Measurements from ENCODE around the gene PTPRZ1.

- TF ChIP-seq TAF1 (IDR thresholded peaks at IDR 0.05; ENCODE audit: borderline replicate concordance, low read depth, low read length): no peak
- no peak for TF ChIP-seq CTCF (IDR thresholded peaks at IDR 0.05)
- TF ChIP-seq SMC3 (IDR thresholded peaks at IDR 0.05; ENCODE audit: low read depth, low read length): no peak
- TF ChIP-seq PBX3 (IDR thresholded peaks at IDR 0.05): no peak
- no peak for TF ChIP-seq EP300 (IDR thresholded peaks at IDR 0.05; ENCODE audit: borderline replicate concordance in 1 of 2, low read depth in 1 of 2, low read length in 1 of 2)
Observed at GRCh38 chr7:121875203-121875602, 2.2 kb downstream of the PTPRZ1 start.
